SK-MEL-5 (cell line): ENCODE results near the gene ETV2. TPM values are rescaled to one million over a fixed set of nuclear protein-coding genes. Genes with fewer than 3 reads are reported as not detected.

Experiments
- DNase-seq: peaks from one replicate; pipeline ENCODE4 v3.0.0-alpha.2; 2016; ENCODE audit warnings: low read depth, low spot score
- in situ Hi-C: cut with HindIII; loops from 2 replicates; pipeline ENCODE4 v1.10.0; 2016; ENCODE audit warnings: low sequenced_read_pairs, high pct_unique_total_duplicates, low pct_unique_long_range_greater_than_20kb
- total RNA-seq: library from RNA; depleted of rRNA; stranded (reverse); fragments of >200 nt; shearing (Covaris generic); gene quantifications from 2 replicates; pipeline ENCODE4 v1.2.3, GENCODE V29; 2014

Gene ETV2
- total RNA-seq, 1 experiment from 2014 or later, result 0.40 TPM

- in situ Hi-C loops, result no loop called here
- no peak for DNase-seq
These were observed 21.5 kb upstream of the ETV2 start for GRCh38 chr19:35620001-35620400.

- in situ Hi-C loops, result no loop called here
- no peak for DNase-seq
These were observed 19.8 kb upstream of the ETV2 start for GRCh38 chr19:35621708-35622107.

- in situ Hi-C loops, result no loop called here
These were observed 18.8 kb upstream of the ETV2 start for GRCh38 chr19:35622750-35623149.

GRCh38 chr19:35623327-35624010, 18.1 kb upstream of the ETV2 start:
- in situ Hi-C loops, result no loop called here
- DNase-seq, result no peak

More at GRCh38 chr19:35622750-35623149, 18.8 kb upstream of the ETV2 start:
- DNase-seq, result no peak

- no peak for DNase-seq
- in situ Hi-C loops, result no loop called here
These were observed 13.3 kb upstream of the ETV2 start for GRCh38 chr19:35628264-35628564.

GRCh38 chr19:35628565-35629331, 12.8 kb upstream of the ETV2 start, which contains the start of gene RBM42:
Gene RBM42, plus strand, starts transcription at chr19:35629036. Its CDS starts 118 bp downstream, at chr19:35629154.
- in situ Hi-C loops, result no loop called here
- peak; percentile 99 for DNase-seq

GRCh38 chr19:35629332-35629633, 12.3 kb upstream of the ETV2 start:
- in situ Hi-C loops, result no loop called here

GRCh38 chr19:35633727-35634440, 7.7 kb upstream of the ETV2 start:
- no peak for DNase-seq
- in situ Hi-C loops, result no loop called here

More at GRCh38 chr19:35629332-35629633, 12.3 kb upstream of the ETV2 start:
- DNase-seq, result no peak

GRCh38 chr19:35636651-35637050, 4.9 kb upstream of the ETV2 start:
- in situ Hi-C loops, result no loop called here
- no peak for DNase-seq

GRCh38 chr19:35637165-35637564, 4.4 kb upstream of the ETV2 start:
- no peak for DNase-seq
- in situ Hi-C loops, result no loop called here

GRCh38 chr19:35639321-35639639, 2.3 kb upstream of the ETV2 start:
- DNase-seq, result no peak
- in situ Hi-C loops, result no loop called here

- DNase-seq, result no peak
- in situ Hi-C loops, result no loop called here
These were observed 1.7 kb upstream of the ETV2 start for GRCh38 chr19:35639863-35640262.

- in situ Hi-C loops, result no loop called here
- DNase-seq, result no peak
These were observed 767 bp downstream of the ETV2 start for GRCh38 chr19:35642312-35642711.

- DNase-seq, result no peak
- in situ Hi-C loops, result no loop called here
These were observed 1.3 kb downstream of the ETV2 start for GRCh38 chr19:35642798-35643254.

- in situ Hi-C loops, result no loop called here
- peak; percentile 74 for DNase-seq
These were observed 2.0 kb downstream of the ETV2 start for GRCh38 chr19:35643255-35644205.

- DNase-seq, result peak; percentile 94
- in situ Hi-C loops, result no loop called here
These were observed 2.9 kb downstream of the ETV2 start for GRCh38 chr19:35644206-35644986.
